ENCODE data around the gene DENND5A.

GRCh38 chr11:9201372-9202162 is 63.6 kb downstream of the DENND5A start:
- no peak for TF ChIP-seq KDM5A (IDR thresholded peaks at IDR 0.05; ENCODE audit: low read length)
- TF ChIP-seq, protein P1, sequence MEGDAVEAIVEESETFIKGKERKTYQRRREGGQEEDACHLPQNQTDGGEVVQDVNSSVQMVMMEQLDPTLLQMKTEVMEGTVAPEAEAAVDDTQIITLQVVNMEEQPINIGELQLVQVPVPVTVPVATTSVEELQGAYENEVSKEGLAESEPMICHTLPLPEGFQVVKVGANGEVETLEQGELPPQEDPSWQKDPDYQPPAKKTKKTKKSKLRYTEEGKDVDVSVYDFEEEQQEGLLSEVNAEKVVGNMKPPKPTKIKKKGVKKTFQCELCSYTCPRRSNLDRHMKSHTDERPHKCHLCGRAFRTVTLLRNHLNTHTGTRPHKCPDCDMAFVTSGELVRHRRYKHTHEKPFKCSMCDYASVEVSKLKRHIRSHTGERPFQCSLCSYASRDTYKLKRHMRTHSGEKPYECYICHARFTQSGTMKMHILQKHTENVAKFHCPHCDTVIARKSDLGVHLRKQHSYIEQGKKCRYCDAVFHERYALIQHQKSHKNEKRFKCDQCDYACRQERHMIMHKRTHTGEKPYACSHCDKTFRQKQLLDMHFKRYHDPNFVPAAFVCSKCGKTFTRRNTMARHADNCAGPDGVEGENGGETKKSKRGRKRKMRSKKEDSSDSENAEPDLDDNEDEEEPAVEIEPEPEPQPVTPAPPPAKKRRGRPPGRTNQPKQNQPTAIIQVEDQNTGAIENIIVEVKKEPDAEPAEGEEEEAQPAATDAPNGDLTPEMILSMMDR (IDR thresholded peaks at IDR 0.05; ENCODE audit: control extremely low read depth in 1 of 3, insufficient read depth in 1 of 3, low read depth in 1 of 3, low read length in 3 of 3): no peak
- TF ChIP-seq CHD2 (IDR thresholded peaks at IDR 0.05; ENCODE audit: low read length): no peak
- TF ChIP-seq, protein P2, sequence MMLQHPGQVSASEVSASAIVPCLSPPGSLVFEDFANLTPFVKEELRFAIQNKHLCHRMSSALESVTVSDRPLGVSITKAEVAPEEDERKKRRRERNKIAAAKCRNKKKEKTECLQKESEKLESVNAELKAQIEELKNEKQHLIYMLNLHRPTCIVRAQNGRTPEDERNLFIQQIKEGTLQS (IDR thresholded peaks at IDR 0.05; ENCODE audit: insufficient read depth, low read depth, low read length): no peak
- TF ChIP-seq SIX5 (IDR thresholded peaks at IDR 0.05; ENCODE audit: low read depth, low read length): no peak
- TF ChIP-seq RAD21 (IDR thresholded peaks at IDR 0.05 in 1 of 2, conservative IDR thresholded peaks at IDR 0.05 in 1 of 2; ENCODE audit: low read depth in 2 of 2, low read length in 2 of 2): no peak
- no peak for TF ChIP-seq POLR2A (IDR thresholded peaks at IDR 0.05; ENCODE audit: control extremely low read depth in 1 of 2, low read depth in 2 of 2, low read length in 2 of 2)
- TF ChIP-seq EP300 (IDR thresholded peaks at IDR 0.05; ENCODE audit: borderline replicate concordance in 1 of 2, low read depth in 2 of 2, low read length in 2 of 2): no peak
- no peak for TF ChIP-seq TCF12 (IDR thresholded peaks at IDR 0.05; ENCODE audit: low read depth, low read length)
- TF ChIP-seq CBX5 (IDR thresholded peaks at IDR 0.05; ENCODE audit: low read depth, low read length): no peak
- TF ChIP-seq BACH1 (IDR thresholded peaks at IDR 0.05; ENCODE audit: low read length): no peak

Measured in H1 (cell line).